HG02678 (cell line): ENCODE measurements around the gene CBLB.
A peak's percentile ranks its signal among the peaks of the same experiment; 100 is the strongest.

ENCODE experiments used
- ATAC-seq: cut with Tn5 transposase; IDR thresholded peaks from one replicate; pipeline ENCODE4 v1.9.1; 2021; ENCODE audit warnings: mild to moderate bottlenecking, moderate library complexity; ENCODE audit not compliant: unreplicated experiment

Gene CBLB

GRCh38 chr3:105868742-105869530, at the start of gene CBLB:
Gene CBLB (minus strand): TSS chr3:105869012. CDS start chr3:105867577, 1,435 bp downstream.
- ATAC-seq = peak; percentile 82

GRCh38 chr3:105916767-105917166, 48.0 kb upstream of the CBLB start:
- ATAC-seq = no peak

GRCh38 chr3:105915524-105915923, 46.7 kb upstream of the CBLB start:
- no peak for ATAC-seq

- no peak for ATAC-seq
Observed at GRCh38 chr3:105913616-105914015, 44.8 kb upstream of the CBLB start.

GRCh38 chr3:105912891-105913290, 44.1 kb upstream of the CBLB start:
- ATAC-seq = no peak

GRCh38 chr3:105911496-105911895, 42.7 kb upstream of the CBLB start:
- ATAC-seq = no peak

- ATAC-seq = no peak
Observed at GRCh38 chr3:105907777-105908176, 39.0 kb upstream of the CBLB start.

- no peak for ATAC-seq
Observed at GRCh38 chr3:105906836-105907235, 38.0 kb upstream of the CBLB start.

GRCh38 chr3:105906345-105906744, 37.5 kb upstream of the CBLB start:
- ATAC-seq = no peak

GRCh38 chr3:105905328-105905727, 36.5 kb upstream of the CBLB start:
- ATAC-seq = no peak

GRCh38 chr3:105904678-105905284, 36.0 kb upstream of the CBLB start:
- no peak for ATAC-seq

GRCh38 chr3:105904251-105904650, 35.4 kb upstream of the CBLB start:
- ATAC-seq = no peak

GRCh38 chr3:105899516-105899915, 30.7 kb upstream of the CBLB start:
- no peak for ATAC-seq

GRCh38 chr3:105891101-105891500, 22.3 kb upstream of the CBLB start:
- no peak for ATAC-seq

- no peak for ATAC-seq
Observed at GRCh38 chr3:105888621-105889579, 20.1 kb upstream of the CBLB start.

GRCh38 chr3:105885256-105885655, 16.4 kb upstream of the CBLB start:
- ATAC-seq = no peak

GRCh38 chr3:105883798-105884377, 15.1 kb upstream of the CBLB start:
- ATAC-seq = no peak

GRCh38 chr3:105880681-105881290, 12.0 kb upstream of the CBLB start:
- no peak for ATAC-seq

- no peak for ATAC-seq
Observed at GRCh38 chr3:105878061-105878460, 9.2 kb upstream of the CBLB start.

- no peak for ATAC-seq
Observed at GRCh38 chr3:105877336-105877910, 8.6 kb upstream of the CBLB start.
